Caco-2 (cell line): ENCODE results near the gene LHFPL3. TPM values are rescaled to one million over a fixed set of nuclear protein-coding genes. Genes with fewer than 3 reads are reported as not detected.

Experiments
- BruUV-seq: library from RNA; stranded (reverse); fragments of 400-500 nt; replicated peaks from 2 replicates; lab custom pipeline; 2021; lab: Mats Ljungman, UMichigan
- CTCF ChIA-PET: fragments of 300-600 bp; sonication (Branson Sonifier 250); formaldehyde crosslinking; loops from one replicate; lab custom pipeline; 2022; ENCODE audit warnings: antibody characterized with exemption; lab: Charles Lee
- POLR2A ChIA-PET: fragments of 300-600 bp; sonication (Branson Sonifier 250); formaldehyde crosslinking; loops from one replicate; lab custom pipeline; 2022; ENCODE audit warnings: antibody characterized with exemption; lab: Charles Lee
- DNase-seq, 2 experiments: peaks; one replicate each; pipeline versions ENCODE4 v3.0.0 to v3.0.0-alpha.2; 2020 to 2022
- H3K27me3 ChIP-seq: replicated peaks from 2 replicates; pipeline ENCODE4 v1.6.0; 2011; ENCODE audit warnings: low read length; ENCODE audit not compliant: control insufficient read depth, insufficient read depth
- H3K36me3 ChIP-seq: 2 replicates; pipeline ENCODE4 v1.5.1; 2011; ENCODE audit warnings: low read length; ENCODE audit not compliant: control insufficient read depth, insufficient read depth
- H3K4me1 ChIP-seq: fragments of 250-450 bp; sonication (Bioruptor Pico); 2 replicates; pipeline ENCODE4 v1.5.1; 2020; ENCODE audit warnings: mild to moderate bottlenecking
- H3K4me3 ChIP-seq: 2 replicates; pipeline ENCODE4 v1.5.1; 2011; ENCODE audit warnings: low read depth, mild to moderate bottlenecking, control low read depth, low read length
- H3K9me3 ChIP-seq: fragments of 250-450 bp; sonication (Bioruptor Pico); 2 replicates; pipeline ENCODE4 v1.5.1; 2020; ENCODE audit warnings: mild to moderate bottlenecking, moderate library complexity
- H3K27ac Mint-ChIP-seq: one replicate; pipeline ENCODE4 v1.8.0; 2022; ENCODE audit warnings: mixed read lengths; ENCODE audit not compliant: unreplicated experiment
- H3K27me3 Mint-ChIP-seq: one replicate; pipeline ENCODE4 v1.8.0; 2022; ENCODE audit warnings: mixed read lengths; ENCODE audit not compliant: insufficient read depth, unreplicated experiment
- H3K36me3 Mint-ChIP-seq: one replicate; pipeline ENCODE4 v1.8.0; 2022; ENCODE audit warnings: mild to moderate bottlenecking, mixed read lengths; ENCODE audit not compliant: insufficient read depth, unreplicated experiment
- H3K4me1 Mint-ChIP-seq: one replicate; pipeline ENCODE4 v1.8.0; 2022; ENCODE audit warnings: low read depth, mixed read lengths; ENCODE audit not compliant: unreplicated experiment
- H3K4me3 Mint-ChIP-seq: one replicate; pipeline ENCODE4 v1.8.0; 2022; ENCODE audit warnings: mild to moderate bottlenecking, moderate library complexity, mixed read lengths; ENCODE audit not compliant: unreplicated experiment
- H3K9me3 Mint-ChIP-seq: one replicate; pipeline ENCODE4 v1.8.0; 2022; ENCODE audit warnings: mixed read lengths; ENCODE audit not compliant: unreplicated experiment
- intact Hi-C: fragments of 100-400 bp; cut with micrococcal nuclease; formaldehyde crosslinking; loops from one replicate; pipeline ENCODE4 v1.10.0; 2022; ENCODE audit not compliant: unreplicated experiment
- total RNA-seq: library from RNA; stranded (reverse); gene quantifications from 2 replicates; pipeline ENCODE4 v1.2.3, GENCODE V29; 2022
- TF ChIP-seq, protein P1 (sequence below), 2 experiments: fragments of 200-600 bp in 1 of 2; IDR thresholded peaks; 1 replicate in 1 of 2; 2 replicates in 1 of 2; pipeline versions ENCODE4 v1.5.1 to v1.8.0; 2011 to 2022; ENCODE audit warnings: antibody characterized with exemption in 1 of 2, control low read depth in 1 of 2, inconsistent platforms in 1 of 2, low read depth in 1 of 2, low read length in 1 of 2, mild to moderate bottlenecking in 1 of 2, moderate library complexity in 1 of 2; ENCODE audit not compliant: insufficient read depth in 1 of 2, severe bottlenecking in 1 of 2, unreplicated experiment in 1 of 2

The LHFPL3 gene
- total RNA-seq, 1 experiment from 2014 or later = not detected

DNA sequence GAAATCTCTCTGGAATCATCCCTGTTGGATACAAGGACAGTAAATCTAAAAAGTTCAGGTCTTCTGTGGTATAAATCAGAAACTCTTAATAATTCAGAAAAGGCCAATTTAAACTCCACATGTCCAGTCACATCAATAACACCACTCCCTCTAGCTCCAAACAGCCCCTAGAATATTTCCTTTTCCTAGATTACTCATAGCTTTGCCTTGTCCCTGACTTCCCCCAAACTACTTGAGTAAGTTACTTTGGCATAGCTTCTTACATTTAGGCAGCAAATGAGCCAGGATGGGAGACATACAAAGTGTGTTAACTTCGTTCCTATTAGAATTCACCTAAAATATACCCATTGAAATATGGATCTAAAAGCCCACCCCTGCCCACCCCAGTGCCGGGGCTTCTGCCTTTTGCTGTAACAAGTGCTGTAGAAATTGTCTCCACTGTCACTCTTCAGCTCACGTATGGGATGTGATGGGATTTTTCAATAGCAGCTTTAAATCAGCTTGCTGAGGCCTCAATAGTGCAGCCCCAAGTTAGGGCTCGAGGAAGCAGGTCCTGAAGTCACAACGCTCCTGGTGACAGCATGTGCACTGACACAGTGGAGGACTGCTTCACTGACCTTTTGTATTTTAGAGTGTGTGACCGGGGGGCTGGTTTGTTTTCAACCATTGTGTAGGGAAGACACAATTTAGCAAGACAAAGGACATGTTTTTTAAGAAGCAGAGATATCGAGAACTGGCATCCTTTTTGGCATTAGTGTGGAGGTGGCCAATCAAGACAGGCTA lies 467.4 kb downstream of the LHFPL3 start:
- H3K9me3 Mint-ChIP-seq = no peaks in the 10 kb centered on the region
- intact Hi-C loops = no loop called here
- TF ChIP-seq, protein P1, sequence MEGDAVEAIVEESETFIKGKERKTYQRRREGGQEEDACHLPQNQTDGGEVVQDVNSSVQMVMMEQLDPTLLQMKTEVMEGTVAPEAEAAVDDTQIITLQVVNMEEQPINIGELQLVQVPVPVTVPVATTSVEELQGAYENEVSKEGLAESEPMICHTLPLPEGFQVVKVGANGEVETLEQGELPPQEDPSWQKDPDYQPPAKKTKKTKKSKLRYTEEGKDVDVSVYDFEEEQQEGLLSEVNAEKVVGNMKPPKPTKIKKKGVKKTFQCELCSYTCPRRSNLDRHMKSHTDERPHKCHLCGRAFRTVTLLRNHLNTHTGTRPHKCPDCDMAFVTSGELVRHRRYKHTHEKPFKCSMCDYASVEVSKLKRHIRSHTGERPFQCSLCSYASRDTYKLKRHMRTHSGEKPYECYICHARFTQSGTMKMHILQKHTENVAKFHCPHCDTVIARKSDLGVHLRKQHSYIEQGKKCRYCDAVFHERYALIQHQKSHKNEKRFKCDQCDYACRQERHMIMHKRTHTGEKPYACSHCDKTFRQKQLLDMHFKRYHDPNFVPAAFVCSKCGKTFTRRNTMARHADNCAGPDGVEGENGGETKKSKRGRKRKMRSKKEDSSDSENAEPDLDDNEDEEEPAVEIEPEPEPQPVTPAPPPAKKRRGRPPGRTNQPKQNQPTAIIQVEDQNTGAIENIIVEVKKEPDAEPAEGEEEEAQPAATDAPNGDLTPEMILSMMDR (IDR thresholded peaks at IDR 0.05; ENCODE audit: insufficient read depth in 1 of 2, low read depth in 1 of 2, low read length in 1 of 2, severe bottlenecking in 1 of 2, unreplicated experiment in 1 of 2) = no peak
- no peak for DNase-seq
- Histone ChIP-seq H3K36me3 (no peaks in the 10 kb centered on the region), H3K27me3 (no peaks in the 10 kb centered on the region; the same call in 1 of the 2 replicates), H3K4me3 (no peak overlapping the region), H3K9me3 (no peaks in the 10 kb centered on the region), H3K4me1 (no peaks in the 10 kb centered on the region)
- POLR2A ChIA-PET = interaction anchor here (0.6 kb wide), 1 partner anchor 10 kb away, joined by 3 read pairs; no protein-coding TSS in a partner anchor
- peaks cover 22% of the 10 kb centered on the region for H3K27me3 Mint-ChIP-seq
- H3K4me1 Mint-ChIP-seq = no peaks in the 10 kb centered on the region
- CTCF ChIA-PET = no interaction called here
- no TSS peak for BruUV-seq
- H3K27ac Mint-ChIP-seq = no peak overlapping the region
- H3K36me3 Mint-ChIP-seq = no peaks in the 10 kb centered on the region
- no peak overlapping the region for H3K4me3 Mint-ChIP-seq

DNA sequence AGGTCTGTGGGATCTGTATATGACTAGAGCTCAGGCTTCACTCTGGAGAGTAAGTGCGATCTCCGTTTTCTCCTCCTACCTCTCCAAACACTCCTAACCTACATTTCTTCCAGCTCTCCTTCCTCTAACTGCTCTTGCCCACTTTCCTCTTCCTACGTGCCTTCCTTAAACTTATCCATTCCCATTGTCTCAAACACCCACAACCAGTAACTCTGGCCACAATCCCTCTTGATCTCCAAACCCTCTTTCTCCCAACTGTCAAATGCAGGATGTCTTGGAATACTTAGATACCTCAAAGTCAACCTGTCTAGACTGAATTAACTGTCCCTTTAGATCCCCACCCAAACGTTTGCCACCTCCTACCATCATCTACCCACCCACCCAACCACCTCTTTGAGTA lies 471.9 kb downstream of the LHFPL3 start:
- no peaks in the 10 kb centered on the region for H3K9me3 Mint-ChIP-seq
- TF ChIP-seq, protein P1 (IDR thresholded peaks at IDR 0.05; ENCODE audit: insufficient read depth in 1 of 2, low read depth in 1 of 2, low read length in 1 of 2, severe bottlenecking in 1 of 2, unreplicated experiment in 1 of 2) = no peak

DNA sequence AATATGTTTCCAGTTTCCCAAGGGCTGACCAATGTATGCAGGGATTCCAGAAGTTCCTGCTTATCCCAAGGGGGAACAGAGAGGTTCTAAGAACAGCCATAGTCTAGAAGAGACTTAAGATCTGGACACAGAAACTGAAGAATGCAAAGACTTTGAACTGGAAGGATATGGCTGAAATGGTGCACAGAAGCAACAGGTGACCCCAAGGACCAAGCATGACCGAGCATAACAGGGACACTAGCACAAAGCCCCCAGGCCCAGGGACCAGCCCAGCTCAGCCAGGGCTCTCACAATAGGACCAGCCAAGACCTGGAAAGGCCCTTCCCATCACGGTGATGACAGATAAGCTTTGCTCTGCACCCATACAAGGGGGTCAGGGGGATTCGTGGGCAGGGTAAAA lies 472.6 kb downstream of the LHFPL3 start:
- Mint-ChIP-seq H3K9me3 (no peaks in the 10 kb centered on the region), H3K4me3 (no peak overlapping the region), H3K4me1 (no peaks in the 10 kb centered on the region), H3K36me3 (no peaks in the 10 kb centered on the region), H3K27ac (no peak overlapping the region), H3K27me3 (peaks cover 20% of the 10 kb centered on the region)
- Histone ChIP-seq H3K27me3 (no peaks in the 10 kb centered on the region; the same call in 1 of the 2 replicates), H3K36me3 (no peaks in the 10 kb centered on the region), H3K4me3 (no peak overlapping the region), H3K9me3 (no peaks in the 10 kb centered on the region), H3K4me1 (no peaks in the 10 kb centered on the region)
- ChIA-PET CTCF (no interaction called here), POLR2A (no interaction called here)
- TF ChIP-seq, protein P1 (IDR thresholded peaks at IDR 0.05; ENCODE audit: insufficient read depth in 1 of 2, low read depth in 1 of 2, low read length in 1 of 2, severe bottlenecking in 1 of 2, unreplicated experiment in 1 of 2) = no peak
- BruUV-seq = no TSS peak
- intact Hi-C loops = no loop called here
- no peak for DNase-seq

More for the DNA sequence above, 471.9 kb downstream of the LHFPL3 start:
- no TSS peak for BruUV-seq
- no peaks in the 10 kb centered on the region for H3K4me1 ChIP-seq
- Mint-ChIP-seq H3K36me3 (no peaks in the 10 kb centered on the region), H3K4me3 (no peak overlapping the region), H3K27ac (no peak overlapping the region), H3K4me1 (no peaks in the 10 kb centered on the region), H3K27me3 (peaks cover 21% of the 10 kb centered on the region)
- no peak overlapping the region for H3K4me3 ChIP-seq
- DNase-seq = no peak
- intact Hi-C loops = no loop called here
- ChIA-PET POLR2A (no interaction called here), CTCF (no interaction called here)
- H3K36me3 ChIP-seq = no peaks in the 10 kb centered on the region
- H3K9me3 ChIP-seq = no peaks in the 10 kb centered on the region
- no peaks in the 10 kb centered on the region; the same call in 1 of the 2 replicates for H3K27me3 ChIP-seq
